Measurements from ENCODE around the gene GATB. TPM values are rescaled to one million over a fixed set of nuclear protein-coding genes. Genes with fewer than 3 reads are reported as not detected.

GATB gene
- total RNA-seq, 6 experiments from 2014 or later = 23.1 to 28.2 (median 24.4) TPM

DNA sequence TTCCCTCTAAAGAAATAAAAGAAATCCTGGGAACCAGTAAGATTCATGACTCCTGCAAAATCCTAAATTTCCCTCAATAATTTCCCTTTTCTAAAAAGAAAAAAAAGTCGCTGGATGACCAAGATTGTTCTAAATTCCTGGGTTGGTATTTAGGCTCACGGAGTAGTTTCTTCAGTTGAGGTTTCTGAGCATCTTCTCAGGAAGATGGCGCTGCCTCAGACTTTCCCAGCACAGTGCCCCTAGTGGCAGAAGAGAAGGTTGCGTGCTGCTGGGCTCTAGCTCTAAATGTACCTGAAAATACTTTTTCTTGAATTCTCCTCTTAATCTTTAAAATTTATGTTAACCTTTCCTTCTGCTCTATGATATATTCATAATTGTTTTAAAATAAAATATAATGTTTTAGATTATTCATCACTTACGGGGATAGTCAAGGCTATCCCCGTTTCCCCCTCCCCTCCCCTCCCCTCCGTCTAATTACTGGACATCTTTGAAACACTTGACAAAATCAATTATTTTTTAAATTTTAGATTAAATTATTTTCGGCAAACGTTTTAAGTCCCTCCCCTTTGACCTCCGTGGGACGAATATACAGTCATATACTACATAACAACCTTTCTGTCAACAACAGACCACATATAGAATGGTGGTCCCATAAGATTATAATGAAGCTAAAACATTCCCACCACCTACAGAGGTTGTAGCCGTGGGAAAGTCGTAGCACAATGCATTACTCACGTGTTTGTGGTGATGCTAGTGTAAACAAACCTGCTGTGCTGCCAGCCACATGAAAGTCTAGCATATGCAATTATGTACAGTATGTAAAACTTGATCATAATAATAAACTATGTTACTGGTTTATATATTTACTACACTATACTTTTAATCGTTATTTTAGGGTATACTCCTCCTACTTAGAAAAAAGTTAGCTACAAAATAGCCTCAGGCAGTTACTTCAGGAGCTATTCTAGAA, 41.0 kb upstream of the GATB start:
- H3K4me1 Mint-ChIP-seq (ENCODE audit: low read depth) = peaks cover 60% of the 10 kb centered on the region
- peak; percentile 42 for DNase-seq

DNA sequence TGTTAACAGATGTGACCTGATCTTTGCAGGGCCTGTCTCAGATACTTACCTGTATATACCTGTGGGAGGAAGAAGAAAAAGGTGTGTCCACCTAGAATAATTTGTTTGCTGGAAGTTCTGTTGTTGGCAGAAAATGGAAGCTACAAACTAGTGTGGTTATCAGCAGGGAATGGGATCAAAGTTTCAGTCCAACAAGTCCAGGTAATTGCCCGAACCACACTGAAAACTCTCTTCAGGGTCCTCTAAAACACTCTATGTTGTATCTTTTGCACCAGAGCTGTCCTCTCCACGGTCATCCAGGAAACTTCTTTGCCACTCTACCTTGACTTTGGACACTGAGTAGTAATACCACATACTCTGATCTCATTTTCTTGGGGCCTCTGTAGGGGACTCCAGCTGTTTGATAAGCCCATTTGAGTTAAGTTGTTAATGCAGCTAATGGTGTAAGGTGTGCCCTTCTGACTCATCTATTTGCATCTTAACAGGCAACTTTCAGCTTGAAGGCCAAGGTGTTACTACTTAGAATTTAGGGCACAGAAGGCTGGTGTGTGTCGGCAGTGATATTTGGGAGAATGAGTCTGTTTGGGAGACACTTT, 38.7 kb upstream of the GATB start:
- H3K4me1 Mint-ChIP-seq (ENCODE audit: low read depth) = peaks cover 37% of the 10 kb centered on the region
- no peaks in the 10 kb centered on the region; the same call in 1 of the 2 replicates for H3K27me3 Mint-ChIP-seq (ENCODE audit: insufficient read depth)
- TF ChIP-seq CTCF (IDR thresholded peaks at IDR 0.05) = no peak
- H3K27ac Mint-ChIP-seq = no peak overlapping the region
- no peaks in the 10 kb centered on the region for H3K9me3 Mint-ChIP-seq
- H3K4me3 Mint-ChIP-seq = no peak overlapping the region
- no peak for DNase-seq
- H3K36me3 Mint-ChIP-seq (ENCODE audit: low read depth) = no peaks in the 10 kb centered on the region; the same call in 1 of the 2 replicates

More for the DNA sequence above, 41.0 kb upstream of the GATB start:
- Mint-ChIP-seq H3K36me3 (ENCODE audit: low read depth) (no peaks in the 10 kb centered on the region; the same call in 1 of the 2 replicates), H3K27me3 (ENCODE audit: insufficient read depth) (no peaks in the 10 kb centered on the region), H3K9me3 (no peaks in the 10 kb centered on the region), H3K27ac (no peak overlapping the region), H3K4me3 (no peak overlapping the region)
- TF ChIP-seq CTCF (IDR thresholded peaks at IDR 0.05) = peak; percentile 95

DNA sequence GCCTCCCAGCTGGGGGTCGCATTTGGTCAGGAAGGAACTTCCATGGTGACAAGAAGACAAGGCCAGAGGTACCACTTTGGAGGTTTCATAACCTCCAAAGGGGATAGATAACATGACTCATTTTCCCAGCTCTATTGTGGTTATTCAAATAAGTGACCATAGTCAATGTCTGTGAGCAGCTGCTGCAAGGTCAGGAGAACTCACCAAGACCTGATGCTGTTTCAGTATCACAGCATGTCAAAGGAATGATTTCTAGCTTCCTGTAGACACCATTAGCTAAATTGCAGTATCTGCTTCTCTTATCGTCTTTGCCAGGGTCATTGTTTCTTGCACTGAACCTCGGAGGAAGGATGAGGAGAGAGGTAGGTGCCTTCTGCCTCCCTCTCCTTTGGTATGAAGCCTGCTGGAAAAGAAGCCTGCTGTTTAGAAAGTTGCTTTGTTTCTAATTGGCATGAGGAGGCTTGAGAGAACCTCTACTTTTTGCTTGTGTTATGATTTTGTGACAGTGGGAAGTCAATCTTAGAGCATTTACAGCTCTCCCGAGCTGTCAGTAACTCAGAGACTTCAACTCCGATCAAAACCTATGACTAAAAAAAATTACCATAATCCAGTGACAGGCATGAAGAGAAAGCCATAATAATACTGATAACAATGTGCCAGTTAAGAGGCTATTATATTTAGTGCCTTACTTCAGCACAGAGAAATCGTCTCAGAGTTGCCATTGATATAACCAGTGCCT, 38.0 kb upstream of the GATB start:
- Mint-ChIP-seq H3K4me3 (no peak overlapping the region), H3K36me3 (ENCODE audit: low read depth) (no peaks in the 10 kb centered on the region; the same call in 1 of the 2 replicates), H3K4me1 (ENCODE audit: low read depth) (peaks cover 30% of the 10 kb centered on the region), H3K27ac (no peak overlapping the region), H3K9me3 (no peaks in the 10 kb centered on the region), H3K27me3 (ENCODE audit: insufficient read depth) (no peaks in the 10 kb centered on the region; the same call in 1 of the 2 replicates)
- no peak for DNase-seq
- TF ChIP-seq CTCF (IDR thresholded peaks at IDR 0.05) = no peak

DNA sequence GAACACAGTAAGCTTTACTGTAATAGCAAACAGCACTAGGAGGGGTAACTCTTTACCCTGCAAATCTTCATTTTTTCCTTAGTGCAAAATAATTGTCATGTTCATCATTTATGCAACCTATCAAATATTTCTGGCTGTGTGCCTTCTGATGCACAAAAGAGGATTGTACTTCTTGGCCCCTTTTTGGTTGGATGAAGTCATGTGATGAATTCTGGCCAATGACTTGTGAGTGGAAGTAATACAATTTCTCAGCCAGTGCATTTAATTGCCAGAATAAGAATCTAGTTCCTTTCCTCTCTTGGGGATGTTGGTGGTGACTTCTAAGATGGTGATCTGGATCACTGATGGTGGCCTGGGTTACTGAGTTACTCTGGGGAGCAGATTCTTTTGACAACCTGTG, 37.0 kb upstream of the GATB start:
- H3K9me3 Mint-ChIP-seq = no peaks in the 10 kb centered on the region
- H3K27ac Mint-ChIP-seq = no peak overlapping the region
- TF ChIP-seq CTCF (IDR thresholded peaks at IDR 0.05) = no peak
- no peaks in the 10 kb centered on the region; the same call in 1 of the 2 replicates for H3K27me3 Mint-ChIP-seq (ENCODE audit: insufficient read depth)
- DNase-seq = no peak
- peaks cover 22% of the 10 kb centered on the region for H3K4me1 Mint-ChIP-seq (ENCODE audit: low read depth)
- no peaks in the 10 kb centered on the region for H3K36me3 Mint-ChIP-seq (ENCODE audit: low read depth)
- no peak overlapping the region for H3K4me3 Mint-ChIP-seq

GRCh38 chr4:151797131-151797530, 36.3 kb upstream of the GATB start:
- Mint-ChIP-seq H3K27me3 (ENCODE audit: insufficient read depth) (no peaks in the 10 kb centered on the region; the same call in 1 of the 2 replicates), H3K9me3 (no peaks in the 10 kb centered on the region), H3K4me3 (no peak overlapping the region), H3K4me1 (ENCODE audit: low read depth) (peaks cover 17% of the 10 kb centered on the region), H3K27ac (no peak overlapping the region), H3K36me3 (ENCODE audit: low read depth) (no peaks in the 10 kb centered on the region)
- no peak for TF ChIP-seq CTCF (IDR thresholded peaks at IDR 0.05)
- DNase-seq = no peak
